AG10803 (cell line): ENCODE results near the gene CPLX1.

Experiments
- DNase-seq: peaks from one replicate; pipeline ENCODE4 v3.0.0; 2010; ENCODE audit warnings: low read depth
- H3K4me3 ChIP-seq: 2 replicates; pipeline ENCODE4 v1.5.1; 2011; ENCODE audit warnings: mild to moderate bottlenecking, low read length, control low read depth
- TF ChIP-seq, protein P1 (sequence below): conservative IDR thresholded peaks from 2 replicates; pipeline ENCODE4 v1.5.1; 2011; ENCODE audit warnings: mild to moderate bottlenecking, low read length, control low read depth, inconsistent platforms

The CPLX1 gene

DNA sequence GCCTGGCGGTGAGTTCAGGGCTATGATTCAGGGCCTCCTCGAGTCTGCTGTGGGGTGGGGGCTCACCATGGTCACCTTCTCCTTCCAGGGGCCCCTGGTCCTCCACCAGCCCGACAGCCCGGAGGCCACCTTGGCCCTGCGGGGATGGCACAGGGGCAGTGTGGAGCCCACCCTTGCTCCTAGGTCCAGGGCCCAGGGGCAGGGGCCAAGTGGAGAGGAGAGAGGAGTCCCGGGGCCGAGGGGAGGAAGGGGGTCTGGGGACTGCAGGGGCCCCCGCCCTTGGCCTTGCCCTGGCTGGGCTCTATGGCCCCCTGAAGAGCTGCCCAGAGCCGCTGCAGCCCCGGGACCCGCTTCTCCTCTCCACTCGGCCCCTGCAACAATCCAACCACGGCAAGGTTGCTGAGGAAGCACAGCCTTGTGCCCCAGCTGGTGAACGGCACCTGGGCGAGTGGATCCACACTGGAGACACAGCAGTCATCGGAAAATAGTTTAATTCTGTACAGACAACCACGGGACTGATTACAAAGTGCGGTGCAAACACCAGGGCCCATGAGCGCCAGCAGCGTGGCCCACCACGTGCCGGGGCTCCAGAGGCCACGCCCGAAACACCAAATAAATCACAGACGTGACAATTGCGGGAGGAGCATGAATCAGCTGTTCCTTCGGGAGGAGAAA, 23.0 kb upstream of the CPLX1 start:
- no peak for DNase-seq
- H3K4me3 ChIP-seq = no peak overlapping the region
- TF ChIP-seq, protein P1, sequence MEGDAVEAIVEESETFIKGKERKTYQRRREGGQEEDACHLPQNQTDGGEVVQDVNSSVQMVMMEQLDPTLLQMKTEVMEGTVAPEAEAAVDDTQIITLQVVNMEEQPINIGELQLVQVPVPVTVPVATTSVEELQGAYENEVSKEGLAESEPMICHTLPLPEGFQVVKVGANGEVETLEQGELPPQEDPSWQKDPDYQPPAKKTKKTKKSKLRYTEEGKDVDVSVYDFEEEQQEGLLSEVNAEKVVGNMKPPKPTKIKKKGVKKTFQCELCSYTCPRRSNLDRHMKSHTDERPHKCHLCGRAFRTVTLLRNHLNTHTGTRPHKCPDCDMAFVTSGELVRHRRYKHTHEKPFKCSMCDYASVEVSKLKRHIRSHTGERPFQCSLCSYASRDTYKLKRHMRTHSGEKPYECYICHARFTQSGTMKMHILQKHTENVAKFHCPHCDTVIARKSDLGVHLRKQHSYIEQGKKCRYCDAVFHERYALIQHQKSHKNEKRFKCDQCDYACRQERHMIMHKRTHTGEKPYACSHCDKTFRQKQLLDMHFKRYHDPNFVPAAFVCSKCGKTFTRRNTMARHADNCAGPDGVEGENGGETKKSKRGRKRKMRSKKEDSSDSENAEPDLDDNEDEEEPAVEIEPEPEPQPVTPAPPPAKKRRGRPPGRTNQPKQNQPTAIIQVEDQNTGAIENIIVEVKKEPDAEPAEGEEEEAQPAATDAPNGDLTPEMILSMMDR = no peak

DNA sequence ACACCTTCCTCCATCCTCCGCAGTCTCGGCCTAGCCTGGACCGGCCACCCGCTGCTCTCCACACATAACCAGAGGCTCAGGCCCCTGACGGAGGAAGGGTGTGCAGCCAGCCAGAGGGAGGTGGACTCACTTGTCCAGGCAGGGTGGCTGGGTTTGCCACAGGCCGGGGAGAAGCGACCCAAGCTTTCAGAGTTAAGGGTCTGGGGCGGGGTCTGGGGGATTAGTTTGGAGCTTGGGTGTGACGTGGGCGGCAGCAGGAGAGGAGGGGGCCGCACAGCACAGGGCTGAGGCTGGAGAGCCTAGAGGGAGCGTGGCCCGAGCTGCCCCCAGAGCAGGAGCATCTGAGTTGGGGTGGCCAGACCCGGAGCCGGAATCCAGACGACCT, 22.4 kb upstream of the CPLX1 start:
- TF ChIP-seq, protein P1 = no peak
- DNase-seq = no peak
- H3K4me3 ChIP-seq = no peak overlapping the region

DNA sequence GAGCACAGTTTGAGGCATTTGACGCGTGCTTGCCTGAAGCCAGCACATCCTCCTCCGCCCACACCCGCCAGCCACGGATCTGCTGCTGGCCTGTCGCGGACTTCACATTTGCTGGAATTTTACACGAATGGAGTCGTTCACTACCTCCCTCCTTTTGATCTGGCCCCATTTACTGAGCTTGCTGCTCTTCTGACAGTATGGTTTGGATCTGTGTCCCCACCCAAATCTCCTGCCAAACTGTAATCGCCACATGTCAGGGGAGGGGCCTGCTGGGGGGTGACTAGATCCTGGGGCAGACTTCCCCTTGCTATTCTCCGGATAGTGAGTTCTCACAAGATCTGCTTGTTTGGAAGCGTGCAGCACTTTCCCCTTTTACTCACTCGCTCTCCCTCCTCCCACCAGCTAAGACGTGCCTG, 19.9 kb upstream of the CPLX1 start:
- TF ChIP-seq, protein P1 = no peak
- no peak overlapping the region for H3K4me3 ChIP-seq

DNA sequence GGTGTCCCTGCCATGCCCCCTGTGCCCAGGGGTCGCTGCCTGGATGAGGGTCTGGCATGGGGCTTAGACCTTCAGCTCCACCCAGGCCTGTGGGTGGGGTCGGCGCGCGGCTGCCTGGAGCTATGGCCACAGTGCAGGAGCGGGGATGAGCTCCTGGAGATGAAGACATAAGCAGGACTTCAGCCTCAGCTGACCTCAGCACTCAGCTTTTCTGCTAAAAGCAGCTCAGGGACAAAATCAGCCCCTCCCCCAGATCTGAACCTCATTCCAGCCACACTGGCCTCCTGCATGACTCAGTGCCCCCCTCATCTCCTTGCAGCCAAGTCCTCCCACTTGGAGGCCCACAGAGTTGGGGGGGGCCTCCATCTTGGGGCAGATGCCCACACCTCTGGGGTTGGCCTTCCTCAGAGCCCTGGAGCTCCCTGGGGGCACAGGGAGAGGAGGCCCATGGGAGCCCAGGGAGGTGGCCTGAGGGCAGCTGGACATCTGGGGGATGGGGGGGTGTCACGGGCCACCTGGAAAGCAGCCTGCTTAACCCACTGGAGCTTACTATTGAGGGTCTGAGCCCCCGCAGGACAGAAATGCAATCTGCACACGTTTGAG, 19.4 kb upstream of the CPLX1 start:
- TF ChIP-seq, protein P1 = no peak
- H3K4me3 ChIP-seq = no peak overlapping the region
- peak; percentile 57 for DNase-seq

More for the DNA sequence above, 19.9 kb upstream of the CPLX1 start:
- peak; percentile 29 for DNase-seq

DNA sequence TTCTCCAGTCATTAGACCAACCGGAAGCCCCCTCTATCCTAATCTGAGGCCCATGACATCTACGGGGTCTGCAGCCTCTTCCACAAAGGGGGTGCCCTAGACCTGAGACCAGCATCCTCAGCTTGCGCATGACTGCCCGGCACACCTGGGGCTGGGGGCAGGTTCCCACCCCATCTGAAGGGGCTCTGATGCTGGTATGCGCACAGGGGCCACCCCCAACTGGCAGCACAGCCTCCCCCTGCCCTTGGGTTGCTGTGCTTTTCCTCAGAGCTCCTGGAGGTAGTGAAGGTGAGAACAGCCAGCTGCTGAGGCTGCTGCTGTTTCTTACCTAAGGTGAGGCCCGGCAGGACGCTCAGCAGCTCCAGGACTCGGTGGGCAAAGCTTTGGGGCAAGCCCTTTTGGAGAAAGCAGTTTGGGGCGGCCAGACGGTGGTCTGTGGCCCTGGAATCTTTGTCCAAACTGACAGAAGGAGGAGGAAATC, 18.9 kb upstream of the CPLX1 start:
- TF ChIP-seq, protein P1 = no peak
- no peak overlapping the region for H3K4me3 ChIP-seq
- DNase-seq = no peak

DNA sequence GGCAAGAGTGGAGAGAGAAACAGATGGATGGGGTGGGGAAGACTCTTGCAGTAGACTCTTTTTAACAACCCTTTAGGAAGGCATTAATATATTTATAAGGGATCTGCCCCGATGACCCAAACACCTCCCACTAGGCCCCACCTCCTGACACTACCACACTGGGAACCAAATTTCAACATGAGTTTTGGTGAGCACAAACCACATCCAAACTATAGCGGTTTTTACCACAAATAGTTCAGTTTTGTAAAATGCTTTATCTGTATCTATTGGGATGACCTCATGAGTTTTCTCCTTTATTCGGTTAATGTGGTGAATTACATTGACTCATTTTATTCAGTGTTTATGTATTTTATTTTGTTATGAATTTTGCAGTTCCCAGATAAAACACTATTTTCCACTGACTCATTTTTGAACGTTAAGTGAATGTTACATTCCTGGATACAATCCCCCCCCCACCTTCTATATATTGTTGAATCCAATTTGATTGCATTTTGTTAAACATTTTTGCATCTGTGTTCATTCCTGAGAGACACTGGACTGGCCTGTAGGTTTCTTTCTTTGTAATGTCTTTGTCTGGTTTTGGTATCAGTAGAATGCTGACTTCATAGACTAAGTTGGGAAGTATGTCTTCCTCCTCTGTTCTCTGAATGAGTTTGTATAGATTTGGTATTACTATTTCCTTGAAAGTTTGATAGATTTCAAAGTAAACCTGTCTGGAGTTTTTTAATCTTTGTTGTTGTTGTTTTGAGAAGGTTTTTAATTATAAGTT, 13.9 kb upstream of the CPLX1 start:
- no peak overlapping the region for H3K4me3 ChIP-seq
- no peak for DNase-seq
- TF ChIP-seq, protein P1 = no peak

DNA sequence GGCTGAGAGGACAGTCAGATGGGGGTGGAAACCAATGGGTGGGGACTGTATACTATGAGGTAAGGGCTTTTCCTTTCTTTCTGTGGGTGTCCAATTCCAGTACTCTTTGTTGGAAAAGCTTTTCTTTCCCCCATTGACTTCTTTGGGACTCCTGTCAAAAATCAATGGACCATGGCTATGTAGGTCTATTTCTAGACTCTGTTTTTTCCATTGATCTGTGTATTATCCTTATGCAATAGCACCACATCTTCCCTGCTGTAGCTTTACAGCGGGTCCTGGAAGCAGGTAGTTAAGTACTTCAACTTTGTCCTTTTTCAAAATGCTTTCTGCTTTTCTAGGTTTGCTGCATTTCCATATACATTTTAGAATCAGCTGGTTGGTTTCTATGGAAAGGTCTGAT, 11.8 kb upstream of the CPLX1 start:
- DNase-seq = no peak
- no peak overlapping the region for H3K4me3 ChIP-seq
- TF ChIP-seq, protein P1 = no peak
